ENCODE data around the gene ACBD4.
A peak's percentile ranks its signal among the peaks of the same experiment; 100 is the strongest.

The ACBD4 gene

DNA sequence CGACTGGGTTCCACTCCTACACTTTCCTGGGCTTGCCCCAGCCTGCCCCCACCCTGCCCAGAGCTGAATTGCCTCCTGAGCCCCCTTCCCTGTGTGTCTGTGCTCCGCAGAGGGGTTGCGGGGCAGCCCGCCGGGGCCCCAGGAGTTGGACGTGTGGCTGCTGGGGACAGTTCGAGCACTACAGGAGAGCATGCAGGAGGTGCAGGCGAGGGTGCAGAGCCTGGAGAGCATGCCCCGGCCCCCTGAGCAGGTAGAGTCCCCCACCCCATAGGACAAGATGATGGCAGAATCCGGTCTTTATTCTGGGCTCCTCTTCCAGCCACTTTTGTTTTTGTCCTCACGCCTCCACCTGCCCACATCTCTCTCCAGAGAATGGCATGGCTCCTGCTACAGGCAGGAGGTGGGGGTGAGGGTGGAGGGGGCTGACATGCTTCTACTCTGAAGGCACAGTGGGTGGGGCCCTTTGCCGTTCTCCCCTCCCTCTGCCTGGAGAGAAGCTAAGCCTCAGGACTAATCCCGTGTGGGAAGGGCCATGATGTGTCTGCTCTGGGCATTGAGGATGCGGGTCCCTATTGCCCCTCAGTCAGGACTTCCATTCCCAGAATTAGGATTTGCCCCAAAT, 3.5 kb downstream of the ACBD4 start:
- peak; percentile 15 for DNase-seq

DNA sequence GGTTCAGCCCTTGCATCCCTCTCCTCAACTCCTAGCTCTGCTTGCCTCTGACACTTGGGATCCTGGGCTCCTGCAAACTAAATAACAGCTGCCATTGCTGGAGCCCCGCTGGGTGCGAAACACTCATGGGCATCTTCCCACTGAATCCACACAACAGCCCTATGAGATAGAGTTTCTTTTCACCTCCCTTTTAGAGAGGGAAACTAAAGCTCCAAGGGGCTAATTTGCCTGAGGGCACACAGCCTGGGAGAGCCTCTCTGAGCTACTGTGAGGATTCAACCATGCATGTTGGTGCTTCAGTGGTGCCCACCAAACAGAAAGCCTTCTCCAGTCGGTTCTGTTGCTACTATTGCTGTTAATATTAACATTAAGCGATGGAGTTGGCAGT, 4.0 kb downstream of the ACBD4 start:
- no peak for DNase-seq

DNA sequence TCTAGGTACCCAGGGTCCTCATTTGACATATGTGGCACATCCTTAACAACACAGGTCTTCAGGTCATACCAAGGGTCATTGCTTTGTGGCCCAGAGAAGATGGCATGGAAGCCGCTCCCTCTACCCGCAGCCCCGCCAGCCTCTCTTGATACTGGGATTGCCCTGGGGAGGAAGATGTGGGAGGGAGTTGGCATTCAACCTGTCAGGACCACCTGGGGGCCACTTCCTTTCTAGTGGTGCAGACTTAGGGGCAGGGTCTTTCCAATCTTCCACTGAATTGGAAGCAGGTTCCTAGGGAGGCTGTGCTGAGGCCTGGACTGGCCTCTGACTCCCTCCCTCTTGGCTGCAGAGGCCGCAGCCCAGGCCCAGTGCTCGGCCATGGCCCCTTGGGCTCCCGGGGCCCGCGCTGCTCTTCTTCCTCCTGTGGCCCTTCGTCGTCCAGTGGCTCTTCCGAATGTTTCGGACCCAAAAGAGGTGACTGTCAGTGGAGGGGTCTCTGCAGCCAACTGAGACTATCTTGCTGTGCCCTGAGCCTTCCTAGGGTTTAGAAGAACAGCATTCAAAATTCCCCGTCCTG, 7.7 kb downstream of the ACBD4 start:
- peak; percentile 30 for DNase-seq

DNA sequence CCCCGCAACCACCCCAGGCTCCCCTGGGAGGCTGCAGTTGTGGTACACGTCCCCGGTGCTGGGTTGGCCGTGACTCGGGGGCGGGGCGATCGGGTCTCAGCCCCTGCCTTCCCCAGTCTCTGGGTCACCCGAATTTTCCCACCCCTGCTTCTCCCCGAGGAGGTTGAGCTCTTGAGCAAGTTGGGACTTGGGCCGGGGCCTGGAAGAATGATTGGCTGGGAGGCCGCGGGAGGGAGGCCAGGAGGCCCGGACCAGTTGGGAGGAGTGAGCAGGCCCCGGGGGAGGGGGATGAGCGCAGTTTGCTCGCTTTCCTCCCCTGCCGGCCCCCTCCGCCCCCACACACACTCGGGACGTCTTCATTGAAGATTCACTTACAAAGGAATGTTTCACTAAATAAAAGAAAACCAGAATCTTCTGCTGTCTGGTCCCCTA, 8.3 kb downstream of the ACBD4 start:
- DNase-seq: peak; percentile 92

DNA sequence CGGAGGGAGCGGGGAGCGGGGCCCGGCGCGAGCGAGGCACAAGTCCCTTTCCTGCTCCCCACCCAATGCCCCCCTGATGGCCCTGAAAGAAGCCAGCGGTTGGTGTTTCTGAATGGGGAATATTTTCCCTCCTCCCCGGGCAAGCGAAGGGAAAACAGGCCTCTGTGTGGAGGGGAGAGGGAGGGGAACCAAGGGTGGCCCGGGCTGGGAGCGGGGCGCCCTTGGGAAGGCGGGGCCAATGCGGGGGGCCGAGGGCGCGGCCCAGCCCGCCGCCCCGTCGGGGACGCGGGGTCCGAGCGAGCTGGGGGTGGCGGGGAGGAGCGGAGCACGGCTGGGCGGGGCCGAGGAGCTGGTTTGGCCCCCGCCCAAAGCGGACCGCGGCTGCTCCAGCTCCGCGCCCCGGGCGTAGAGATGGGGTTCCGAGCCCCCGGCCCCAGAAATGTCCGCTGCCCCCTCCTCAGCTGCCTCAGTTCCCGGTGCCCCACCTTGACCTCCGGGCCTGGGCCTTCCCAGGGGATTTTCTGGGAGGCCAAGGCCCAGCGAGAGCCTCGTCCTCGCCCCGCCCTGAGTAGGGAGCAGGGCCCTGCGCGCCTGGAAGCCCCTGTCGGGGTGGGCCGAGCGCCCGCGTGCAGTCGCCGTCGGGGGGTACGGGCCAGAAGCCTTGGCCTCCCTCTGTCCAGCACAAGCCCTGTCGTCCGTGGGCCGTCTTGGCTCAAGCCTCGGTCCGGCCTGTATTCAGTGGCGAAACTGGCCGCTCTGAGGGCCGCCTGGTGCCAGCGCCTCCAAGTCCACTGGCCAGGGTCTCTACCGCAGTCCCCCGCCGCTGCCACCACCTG, 8.9 kb downstream of the ACBD4 start:
- peak; percentile 42 for DNase-seq

DNA sequence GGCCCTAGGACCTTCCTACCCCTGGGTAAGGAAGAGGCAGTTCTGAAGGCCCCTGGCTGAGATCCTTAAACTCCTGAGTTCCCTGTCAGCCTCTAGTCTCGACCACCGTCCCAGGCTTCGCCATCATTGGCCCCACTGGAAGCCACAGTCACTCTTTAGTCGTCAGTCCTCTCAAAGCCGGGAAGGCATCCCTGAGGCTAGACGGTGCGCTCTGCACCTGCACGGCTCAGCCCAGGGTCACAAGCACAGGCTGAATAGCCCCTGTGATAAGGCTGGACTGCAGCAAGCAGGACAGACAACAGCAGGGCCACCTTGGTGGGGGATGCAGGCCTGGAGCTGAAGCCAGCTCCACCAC, 9.5 kb downstream of the ACBD4 start:
- peak; percentile 31 for DNase-seq

DNA sequence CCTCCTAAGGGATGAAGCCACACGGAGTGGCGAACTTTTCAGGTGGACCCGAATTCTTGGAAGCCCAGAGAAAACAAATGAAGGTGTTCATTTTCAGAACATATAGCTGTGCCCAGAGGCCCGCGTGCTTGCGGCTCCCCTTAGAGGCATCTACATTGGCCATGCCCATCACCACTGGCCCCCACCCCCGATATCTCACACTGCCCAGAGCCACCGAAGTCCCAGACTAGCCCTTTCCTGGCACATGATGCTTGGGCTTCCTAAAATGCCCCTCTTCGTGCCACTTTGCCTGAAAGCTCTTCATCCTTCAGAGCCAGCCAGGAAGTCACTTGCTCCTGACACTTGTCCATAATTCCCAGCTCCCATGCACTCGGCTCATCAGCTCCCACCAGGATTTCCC, 10.7 kb downstream of the ACBD4 start:
- DNase-seq: peak; percentile 27

DNA sequence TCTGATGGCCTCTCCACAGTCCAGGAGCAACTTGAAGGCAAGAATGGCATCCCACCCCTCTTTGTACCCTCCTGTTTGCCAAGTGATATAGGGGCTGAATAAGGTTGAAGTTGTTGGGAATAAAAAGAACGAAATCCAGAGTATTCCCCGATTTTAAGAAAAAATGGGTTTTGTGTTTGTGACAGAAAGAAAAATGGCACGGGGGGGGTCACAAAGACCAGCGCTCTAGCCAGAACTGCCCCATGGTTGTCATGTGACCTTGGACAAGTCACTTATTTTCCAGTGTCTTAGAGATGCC, 11.1 kb downstream of the ACBD4 start:
- no peak for DNase-seq

DNA sequence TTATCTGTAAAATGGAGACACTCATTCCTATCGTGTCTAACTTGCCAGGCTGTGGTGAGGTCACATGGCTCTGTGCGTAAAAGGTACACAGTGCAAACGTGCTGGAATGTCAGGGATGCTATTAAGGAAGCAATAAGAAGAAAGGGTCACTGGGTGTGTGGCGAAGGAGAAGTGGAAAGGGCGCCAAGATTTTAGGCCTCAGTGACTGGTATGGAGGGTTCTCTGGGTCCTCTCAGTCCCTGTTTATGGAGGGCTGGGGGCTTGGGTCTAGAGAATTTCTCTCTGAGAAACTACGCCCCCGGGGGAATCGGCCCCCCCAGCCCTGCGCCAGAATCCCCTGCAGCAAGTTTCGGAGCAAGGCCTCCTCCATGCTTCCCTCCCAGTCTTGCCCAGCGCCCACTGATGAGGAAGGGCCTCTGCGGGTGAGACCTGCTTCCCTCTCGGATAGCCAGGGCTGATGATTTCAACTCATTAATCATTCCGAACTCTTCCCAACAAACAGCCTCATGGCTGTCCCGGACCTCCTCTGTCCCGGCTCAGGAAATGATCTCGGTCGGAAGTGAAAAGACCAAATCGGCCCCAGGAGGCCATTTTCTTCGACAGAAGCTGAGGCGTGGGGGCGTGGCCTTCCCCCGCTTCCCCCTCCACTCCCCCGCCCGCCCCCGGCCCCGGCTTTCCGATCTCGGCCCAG, 11.5 kb downstream of the ACBD4 start:
- peak; percentile 91 for DNase-seq

DNA sequence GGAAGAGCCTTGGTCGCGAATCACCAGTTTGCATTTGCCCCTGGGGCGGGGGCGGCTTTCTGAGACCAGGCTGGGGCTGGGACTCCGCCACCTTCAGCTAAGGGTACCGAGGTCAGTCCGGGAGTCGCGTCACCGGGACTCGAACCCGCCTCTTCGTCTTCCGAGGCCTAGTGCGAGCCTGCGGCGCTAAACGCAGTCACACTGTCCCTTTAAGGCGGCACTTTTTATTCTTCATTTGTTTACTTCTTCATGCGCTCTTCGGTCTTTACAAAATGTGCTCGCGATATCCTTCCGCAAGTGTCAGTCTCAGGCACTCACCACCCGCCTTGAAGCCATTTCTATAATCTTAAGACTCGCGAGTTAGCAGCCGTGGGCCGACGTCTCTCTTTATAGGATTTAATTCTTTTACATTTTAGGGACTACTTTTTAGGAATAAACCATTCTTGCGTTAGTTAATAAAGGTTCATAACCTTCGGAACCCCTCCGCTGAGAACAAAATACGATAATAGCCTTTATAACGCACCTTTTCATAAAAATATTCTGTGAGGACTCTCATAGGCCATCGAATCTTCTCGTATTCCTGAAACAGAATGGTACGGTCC, 12.2 kb downstream of the ACBD4 start:
- peak; percentile 92 for DNase-seq

DNA sequence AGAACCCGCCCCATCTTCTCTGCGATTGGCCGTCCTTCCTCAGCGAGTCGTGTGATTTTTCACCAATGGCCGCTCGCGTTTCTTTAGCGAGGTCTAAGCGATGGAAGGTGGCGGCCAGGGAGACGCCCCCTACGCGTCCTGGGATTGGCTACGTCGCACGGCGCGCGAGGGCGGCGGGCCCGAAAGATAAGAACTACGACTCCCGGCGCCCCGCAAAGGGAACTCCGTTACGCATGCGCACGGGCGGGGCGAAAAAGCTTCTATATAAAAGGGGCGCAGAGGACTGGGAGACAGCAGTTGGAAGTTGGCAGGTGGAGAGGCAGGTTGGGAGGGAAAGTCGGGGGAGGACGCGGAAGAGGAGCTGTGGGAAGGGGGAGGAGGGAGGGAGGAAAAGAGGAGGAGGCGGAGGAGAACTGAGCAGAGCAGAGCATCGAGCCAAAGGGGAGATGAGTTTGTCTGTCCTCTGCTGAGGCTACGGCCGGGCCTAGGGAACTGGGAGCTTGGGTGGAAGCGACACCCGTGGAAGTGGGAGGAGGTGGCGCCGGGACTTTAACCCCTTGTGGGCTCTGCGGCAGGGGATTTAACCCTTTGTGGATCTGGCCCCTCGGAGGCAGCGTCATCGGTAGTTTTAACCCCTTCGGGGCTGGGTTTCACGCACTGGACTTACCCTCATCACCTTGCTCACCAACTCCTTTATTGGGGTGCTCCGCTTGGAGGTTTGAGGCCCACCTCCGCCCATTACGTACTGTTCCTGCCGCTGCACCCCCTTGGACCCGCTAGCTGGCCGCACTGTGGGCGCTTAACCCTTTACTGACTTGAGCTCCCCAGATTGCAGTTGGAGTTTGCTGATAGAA, 12.9 kb downstream of the ACBD4 start, which contains the start of gene HEXIM1:
Gene HEXIM1 (plus strand): TSS at position 293 of the 854 bp plus-strand sequence. CDS start 716 bp downstream, outside the sequence.
- DNase-seq: peak; percentile 100

DNA sequence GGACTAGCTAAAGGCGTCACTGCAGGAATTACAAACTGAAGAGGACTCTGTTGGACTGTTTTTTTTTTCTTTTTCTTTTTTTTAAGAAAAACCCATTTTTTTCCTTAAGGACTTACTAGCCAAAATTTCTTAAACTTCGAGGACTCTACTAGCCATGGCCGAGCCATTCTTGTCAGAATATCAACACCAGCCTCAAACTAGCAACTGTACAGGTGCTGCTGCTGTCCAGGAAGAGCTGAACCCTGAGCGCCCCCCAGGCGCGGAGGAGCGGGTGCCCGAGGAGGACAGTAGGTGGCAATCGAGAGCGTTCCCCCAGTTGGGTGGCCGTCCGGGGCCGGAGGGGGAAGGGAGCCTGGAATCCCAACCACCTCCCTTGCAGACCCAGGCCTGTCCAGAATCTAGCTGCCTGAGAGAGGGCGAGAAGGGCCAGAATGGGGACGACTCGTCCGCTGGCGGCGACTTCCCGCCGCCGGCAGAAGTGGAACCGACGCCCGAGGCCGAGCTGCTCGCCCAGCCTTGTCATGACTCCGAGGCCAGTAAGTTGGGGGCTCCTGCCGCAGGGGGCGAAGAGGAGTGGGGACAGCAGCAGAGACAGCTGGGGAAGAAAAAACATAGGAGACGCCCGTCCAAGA, 13.7 kb downstream of the ACBD4 start:
- peak; percentile 94 for DNase-seq

DNA sequence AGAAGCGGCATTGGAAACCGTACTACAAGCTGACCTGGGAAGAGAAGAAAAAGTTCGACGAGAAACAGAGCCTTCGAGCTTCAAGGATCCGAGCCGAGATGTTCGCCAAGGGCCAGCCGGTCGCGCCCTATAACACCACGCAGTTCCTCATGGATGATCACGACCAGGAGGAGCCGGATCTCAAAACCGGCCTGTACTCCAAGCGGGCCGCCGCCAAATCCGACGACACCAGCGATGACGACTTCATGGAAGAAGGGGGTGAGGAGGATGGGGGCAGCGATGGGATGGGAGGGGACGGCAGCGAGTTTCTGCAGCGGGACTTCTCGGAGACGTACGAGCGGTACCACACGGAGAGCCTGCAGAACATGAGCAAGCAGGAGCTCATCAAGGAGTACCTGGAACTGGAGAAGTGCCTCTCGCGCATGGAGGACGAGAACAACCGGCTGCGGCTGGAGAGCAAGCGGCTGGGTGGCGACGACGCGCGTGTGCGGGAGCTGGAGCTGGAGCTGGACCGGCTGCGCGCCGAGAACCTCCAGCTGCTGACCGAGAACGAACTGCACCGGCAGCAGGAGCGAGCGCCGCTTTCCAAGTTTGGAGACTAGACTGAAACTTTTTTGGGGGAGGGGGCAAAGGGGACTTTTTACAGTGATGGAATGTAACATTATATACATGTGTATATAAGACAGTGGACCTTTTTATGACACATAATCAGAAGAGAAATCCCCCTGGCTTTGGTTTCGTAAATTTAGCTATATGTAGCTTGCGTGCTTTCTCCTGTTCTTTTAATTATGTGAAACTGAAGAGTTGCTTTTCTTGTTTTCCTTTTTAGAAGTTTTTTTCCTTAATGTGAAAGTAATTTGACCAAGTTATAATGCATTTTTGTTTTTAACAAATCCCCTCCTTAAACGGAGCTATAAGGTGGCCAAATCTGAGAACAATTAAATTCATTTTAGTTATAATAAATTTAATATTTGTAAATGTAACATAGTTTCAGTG, 14.5 kb downstream of the ACBD4 start:
- DNase-seq: peak; percentile 87

DNA sequence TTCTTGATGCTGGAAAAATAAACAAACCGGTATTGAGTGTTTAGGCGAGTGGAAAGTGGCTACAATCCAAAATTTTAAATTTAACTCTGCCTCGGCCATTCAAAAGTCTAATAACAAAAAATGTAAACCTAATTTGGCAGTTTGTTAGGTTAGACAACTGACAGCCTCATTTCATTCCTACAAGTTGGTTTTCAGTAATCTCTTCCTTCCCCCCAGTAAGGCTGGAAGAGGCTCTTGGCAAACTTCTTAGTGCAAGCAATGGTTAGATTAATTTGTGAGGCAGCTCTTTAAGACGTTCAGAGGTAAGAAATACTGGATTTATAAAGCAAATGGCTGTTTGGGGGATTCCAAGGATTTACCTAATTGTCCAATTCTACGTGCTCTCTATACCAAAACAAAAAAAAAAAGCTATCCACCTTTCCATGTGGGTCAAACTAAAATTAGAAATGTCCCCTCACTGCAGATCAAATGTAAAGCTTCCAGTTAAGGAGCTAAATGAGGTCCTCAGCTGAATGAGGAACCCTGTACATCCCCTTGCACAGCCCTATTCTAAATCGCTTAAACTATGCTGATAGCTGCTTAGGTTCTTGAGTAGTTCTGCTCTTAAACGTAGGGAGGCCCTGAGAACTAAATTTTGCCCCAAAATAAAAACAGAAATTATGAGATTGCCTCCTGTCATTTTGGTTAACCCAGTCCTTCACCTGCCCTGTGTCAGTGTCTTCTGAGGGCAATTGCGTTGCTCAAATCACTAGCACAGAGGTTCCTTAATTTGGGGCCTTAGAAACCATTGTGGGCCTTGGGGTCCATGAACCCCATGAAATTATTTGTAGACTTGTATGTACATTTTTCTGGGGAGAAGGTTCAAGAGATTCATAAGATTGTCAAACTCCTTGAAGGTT, 15.7 kb downstream of the ACBD4 start:
- no peak for DNase-seq

DNA sequence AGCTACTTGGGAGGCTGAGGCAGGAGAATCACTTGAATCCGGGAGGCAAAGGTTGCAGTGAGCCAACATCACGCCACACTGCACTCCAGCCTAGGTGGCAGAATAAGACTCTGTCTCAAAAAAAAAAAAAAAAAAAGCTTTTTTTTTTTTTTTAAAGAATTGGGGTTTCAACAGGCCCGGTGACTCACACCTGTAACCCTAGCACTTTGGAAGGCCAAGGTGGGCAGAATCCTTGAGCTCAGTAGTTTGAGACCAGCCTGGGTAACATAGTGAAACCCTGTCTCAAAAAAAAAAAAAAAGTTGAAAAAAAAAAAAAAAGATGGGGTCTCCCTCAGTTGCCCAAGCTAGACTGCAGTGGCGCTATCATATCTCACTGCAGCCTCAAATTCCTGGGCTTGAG, 19.5 kb downstream of the ACBD4 start:
- no peak for DNase-seq

DNA sequence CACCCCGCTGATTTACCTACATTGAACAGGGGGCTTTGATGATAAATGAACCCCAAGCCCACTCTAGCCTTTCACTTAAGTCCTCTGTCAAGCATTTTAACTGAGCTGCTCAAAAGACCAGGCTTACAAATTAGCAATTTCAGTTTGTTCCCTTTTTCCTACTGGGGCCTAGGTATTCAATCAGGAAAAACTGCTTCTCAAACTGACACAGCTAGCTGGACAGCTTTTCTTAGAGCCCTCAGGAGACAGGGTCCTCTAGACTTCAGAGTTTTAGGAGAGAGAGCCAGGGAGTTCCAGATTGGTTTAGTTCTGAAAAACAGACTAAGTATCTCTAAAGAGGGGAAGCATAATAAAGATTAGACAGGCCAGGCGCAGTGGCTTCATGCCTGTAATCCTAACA, 20.0 kb downstream of the ACBD4 start:
- DNase-seq: no peak

DNA sequence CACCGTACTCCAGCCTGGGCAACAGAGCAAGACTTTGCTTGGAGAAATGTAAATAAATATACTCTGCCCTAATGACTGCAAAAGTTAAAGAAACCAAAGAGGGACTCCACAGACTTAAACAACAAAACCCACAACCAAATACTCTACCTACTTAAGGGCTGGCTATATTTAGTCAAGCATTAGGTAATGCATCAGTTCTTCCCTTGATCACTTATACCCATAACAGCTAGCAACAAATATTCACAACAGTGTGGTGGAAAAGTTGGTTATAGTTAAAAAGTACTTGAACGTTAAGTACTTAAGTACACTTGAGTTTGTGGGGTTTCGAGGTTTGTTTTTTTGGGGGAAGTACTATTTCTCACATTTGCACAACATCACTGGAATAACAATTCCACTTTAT, 20.8 kb downstream of the ACBD4 start:
- DNase-seq: no peak

DNA sequence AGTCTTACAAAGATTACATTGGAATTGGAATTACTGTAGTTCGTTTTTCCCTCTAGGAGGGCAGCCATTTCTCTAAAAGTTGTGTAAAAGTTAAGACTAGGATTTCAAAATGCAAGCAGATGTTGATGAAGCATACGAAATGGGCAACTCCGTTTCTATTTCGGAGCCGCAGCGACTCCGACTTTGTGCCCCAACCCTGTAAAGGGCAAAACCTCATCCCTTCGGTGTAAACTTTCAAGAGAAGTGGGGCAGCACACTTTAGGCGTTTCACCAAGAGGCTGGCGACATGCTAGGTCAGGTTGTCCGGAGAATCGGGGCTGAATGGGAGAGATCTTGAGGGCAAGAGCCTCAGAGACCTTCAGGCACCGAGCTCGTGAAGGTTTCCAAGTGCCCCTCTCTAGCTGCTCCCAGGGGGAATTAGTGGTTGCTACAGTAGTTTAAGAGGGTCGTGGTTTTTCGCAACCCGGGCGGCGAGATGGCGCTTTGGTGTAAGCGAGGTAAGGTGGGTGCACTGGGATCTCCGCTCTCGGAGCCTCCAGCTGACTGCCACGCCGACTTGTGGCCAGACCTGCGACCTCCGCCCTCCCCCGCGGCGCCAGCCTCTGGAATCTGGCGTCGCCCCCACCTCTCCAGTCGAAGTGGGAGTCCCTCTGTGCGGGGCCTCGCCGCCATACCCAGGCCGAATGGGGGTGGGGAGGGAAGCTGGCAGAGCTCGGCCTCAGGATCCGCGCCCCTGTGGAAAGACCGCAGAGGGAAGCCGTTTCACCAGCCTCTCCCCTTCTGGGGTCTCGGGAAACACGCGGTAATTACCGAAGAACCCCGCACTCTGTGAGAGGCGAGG, 25.2 kb downstream of the ACBD4 start:
- DNase-seq: peak; percentile 86

Data from femur (tissue), 1 donor.